ENCODE measurements around the gene GPR35. TPM values are rescaled to one million over a fixed set of nuclear protein-coding genes. Genes with fewer than 3 reads are reported as not detected.

GPR35 gene
- total RNA-seq, 1 donor from 2014 or later = 2.0 TPM

DNA sequence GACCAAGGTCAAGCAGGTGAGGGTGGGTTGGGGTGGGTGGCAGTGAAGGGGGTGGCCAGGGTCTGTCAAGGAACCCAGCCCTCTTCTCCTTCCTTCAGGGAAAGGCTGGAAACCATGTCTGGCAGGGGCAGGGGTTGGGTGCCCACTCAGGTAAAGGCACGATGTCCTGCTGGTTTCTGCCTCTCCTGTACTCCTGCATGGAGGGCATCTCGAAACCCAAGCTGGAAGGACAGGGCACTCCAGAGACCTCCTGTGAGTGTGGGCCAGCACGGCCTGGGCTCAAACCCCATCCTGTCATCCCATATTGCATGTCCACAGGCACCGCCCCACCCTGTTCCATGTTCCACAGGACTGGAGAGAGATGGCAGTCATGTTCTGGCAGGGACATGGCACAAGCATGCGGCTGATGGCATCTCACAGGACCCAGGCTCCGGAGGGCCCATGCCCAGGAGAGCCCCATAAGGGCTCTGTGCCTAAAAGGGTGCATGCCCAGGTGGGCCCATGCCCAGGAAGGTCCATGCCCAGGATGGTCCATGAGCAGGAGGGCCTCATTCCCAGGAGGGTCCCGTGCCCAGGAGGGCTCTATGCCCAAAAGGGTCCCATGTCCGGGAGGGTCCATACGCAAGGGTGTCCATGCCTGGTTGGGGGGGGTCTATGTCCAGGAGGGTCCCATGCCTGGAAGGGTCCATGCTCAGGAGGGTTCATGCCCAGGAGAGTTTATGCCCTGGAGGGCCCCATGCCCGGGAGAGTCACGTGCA lies 6.4 kb downstream of the GPR35 start:
- intact Hi-C loops (cut with DNase I) = no loop called here
- DNase-seq = no peak
- ATAC-seq (ENCODE audit: poor library complexity) = no peak

DNA sequence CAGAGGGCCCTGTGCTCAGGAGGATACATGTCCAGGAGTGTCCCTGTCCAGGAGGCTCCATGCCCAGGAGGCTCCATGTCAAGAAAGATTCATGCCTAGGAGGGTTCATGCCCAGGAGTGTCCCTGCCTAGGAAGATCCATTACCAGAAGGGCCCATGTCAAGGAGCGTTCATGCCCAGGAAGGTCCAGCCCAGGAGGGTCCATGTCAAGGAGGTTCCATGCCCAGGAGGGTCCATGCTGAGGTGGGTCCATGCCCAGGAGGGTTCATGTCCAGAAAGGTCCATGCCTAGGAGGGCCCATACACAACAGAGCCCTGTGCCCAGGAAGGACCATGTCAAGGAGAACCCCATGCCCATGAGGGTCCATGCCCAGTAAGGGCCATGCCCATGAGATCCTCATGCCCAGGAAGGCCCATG lies 7.0 kb downstream of the GPR35 start:
- no peak for DNase-seq
- intact Hi-C loops (cut with DNase I) = no loop called here
- ATAC-seq (ENCODE audit: poor library complexity) = no peak

DNA sequence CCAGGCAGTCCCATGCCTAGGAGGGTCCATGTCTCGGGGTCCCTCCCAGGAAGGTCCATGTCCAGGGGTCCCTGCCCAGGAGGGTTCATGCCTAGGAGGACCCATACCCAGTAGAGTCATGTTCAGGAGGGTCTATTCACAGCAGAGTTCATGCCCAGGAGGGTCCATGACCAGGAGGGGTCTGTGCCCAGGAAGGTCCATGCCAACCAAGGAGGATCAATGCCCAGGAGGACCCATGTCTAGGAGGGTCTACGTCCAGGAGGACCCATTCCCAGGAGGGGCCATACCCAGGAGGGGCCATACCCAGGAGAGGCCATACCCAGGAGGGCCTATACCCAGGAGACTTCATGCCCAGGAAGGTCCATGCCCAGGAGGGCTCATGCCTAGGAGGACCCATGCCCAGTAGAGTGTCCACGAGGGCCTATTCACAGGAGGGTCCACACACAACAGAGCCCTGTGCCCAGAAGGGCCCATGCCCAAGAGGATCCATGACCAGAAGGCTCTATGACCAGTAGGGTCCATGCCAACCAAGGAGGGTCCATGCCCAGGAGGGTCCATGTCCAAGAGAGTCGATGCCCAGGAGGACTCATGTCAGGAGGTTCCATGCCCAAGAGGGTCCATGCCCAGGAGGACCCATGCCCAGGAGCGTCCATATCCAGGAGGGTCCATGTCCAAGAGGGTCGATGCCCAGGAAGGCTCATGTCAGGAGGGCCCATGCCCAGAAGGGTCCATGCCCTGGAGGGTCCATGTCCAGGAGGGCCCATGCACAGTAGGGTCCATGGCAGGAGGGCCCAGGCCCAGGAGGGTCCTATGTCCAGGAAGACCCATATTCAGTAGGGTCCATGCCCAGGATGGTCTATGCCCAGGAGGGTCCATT lies 10.1 kb downstream of the GPR35 start:
- ATAC-seq (ENCODE audit: poor library complexity) = no peak
- intact Hi-C loops (cut with DNase I) = no loop called here
- DNase-seq = no peak

DNA sequence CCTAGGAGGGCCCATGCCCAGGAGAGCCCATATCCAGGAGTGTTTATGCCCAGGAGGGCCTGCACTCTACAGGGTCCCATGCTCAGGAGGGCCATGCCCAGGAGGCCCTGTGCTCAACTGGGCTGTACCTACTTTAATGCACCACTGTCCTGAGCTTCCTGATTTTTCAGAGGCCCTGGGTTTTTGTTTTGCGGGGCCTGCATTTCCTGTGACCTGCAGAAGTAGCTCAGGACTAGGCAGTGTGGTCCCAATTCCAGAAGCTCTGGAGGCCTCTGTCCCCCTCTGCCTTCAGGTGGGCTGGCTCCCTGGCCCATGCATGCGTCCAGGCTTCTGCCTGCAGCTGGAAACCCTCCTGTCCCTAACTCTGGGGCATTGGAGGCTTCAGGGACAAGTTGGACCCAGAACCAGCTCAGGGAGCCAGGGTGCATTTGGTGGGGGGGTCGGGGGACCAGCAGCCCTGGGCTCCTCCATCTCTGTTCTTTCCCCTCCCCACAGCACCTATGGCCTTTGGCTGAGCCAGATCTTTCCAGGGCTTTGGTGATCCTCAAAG lies 10.8 kb downstream of the GPR35 start:
- no peak for DNase-seq
- ATAC-seq (ENCODE audit: poor library complexity) = no peak
- intact Hi-C loops (cut with DNase I) = no loop called here

DNA sequence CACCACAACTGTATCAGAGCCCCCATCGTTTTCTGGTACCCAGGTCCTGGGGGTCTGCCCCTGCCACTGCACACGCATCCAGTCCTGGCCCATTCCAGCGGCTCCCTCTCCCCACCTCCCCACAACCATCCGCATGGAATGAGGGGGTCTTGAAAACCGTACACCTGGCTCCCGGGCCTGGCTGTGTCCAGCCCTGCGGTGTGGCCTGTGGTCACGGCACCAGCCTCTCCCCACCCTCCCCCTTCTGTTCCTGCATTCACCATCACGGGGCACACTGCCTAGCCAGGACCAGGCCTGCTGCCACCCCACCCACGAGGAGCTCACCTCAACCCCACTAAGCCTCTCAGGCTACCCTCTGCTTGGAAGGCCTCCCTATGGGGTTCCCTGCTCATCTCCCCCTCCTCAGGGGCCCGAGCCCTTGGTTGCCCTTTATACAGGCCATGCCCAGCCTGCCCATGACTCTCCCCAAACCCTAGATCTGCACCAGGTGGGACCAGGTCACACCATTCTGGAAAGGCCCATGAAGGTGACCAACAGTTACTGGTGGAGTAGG lies 11.4 kb downstream of the GPR35 start:
- intact Hi-C loops (cut with DNase I) = no loop called here
- no peak for ATAC-seq (ENCODE audit: poor library complexity)
- no peak for DNase-seq

DNA sequence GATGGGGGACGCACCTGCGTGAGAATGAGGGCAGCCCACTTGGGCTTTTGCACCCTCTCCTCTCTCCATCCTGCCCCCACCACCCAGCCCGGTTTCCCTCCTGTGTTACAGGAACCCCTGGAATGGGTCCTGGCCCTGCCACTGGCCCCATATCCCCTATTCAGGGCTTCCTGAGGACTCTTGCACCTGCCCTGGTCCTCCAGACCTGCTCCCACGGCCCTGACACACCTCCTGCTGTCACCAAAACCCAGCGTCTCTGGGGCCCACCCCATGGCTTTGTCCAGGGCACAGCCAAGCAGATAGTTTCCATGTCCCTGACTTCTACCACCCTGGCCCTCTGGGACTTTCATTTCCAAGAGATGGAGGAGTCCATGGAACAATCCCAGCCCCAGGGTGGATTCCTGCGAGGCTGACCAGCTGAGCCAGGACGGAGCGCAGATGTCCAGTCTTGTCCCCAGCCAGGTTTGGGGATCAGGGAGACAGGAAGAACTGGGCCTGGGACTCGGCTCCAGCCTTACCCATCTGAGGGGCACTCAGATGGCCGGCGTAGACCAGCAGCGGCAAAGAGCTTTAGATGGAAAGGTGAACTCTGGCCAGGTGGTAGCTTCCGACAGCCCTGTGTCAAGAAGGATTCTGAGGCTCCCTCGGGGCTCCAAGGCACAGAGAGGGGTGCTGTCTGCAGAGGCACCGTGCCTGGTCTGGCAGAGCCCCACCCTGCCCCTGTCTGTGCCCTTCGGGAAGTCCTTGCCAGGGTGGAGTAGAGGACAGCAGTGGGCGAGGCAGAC lies 12.0 kb downstream of the GPR35 start:
- intact Hi-C loops (cut with DNase I) = no loop called here
- ATAC-seq (ENCODE audit: poor library complexity) (no peak), DNase-seq (no peak)

DNA sequence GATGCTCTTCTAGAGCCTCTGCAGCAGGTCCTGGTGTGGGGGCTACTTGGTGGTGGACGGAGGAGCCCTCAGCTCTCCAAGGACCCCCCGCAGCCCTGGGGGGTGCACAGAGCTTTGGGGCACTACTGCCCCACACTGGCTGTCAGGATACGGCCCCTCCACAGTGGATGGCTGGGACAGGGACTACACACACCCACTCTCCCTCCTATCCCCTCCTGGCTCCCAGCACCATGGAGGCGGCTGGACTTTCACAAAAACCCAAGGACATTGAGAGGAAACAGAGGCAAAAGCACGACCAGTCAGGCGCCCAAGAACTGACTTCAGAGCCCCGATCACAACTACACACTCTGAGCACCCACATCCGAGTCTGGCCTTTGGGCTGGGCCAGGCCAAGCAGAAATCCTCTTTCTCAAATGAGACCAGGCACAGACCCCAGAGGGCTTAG lies 12.6 kb downstream of the GPR35 start:
- no peak for DNase-seq
- intact Hi-C loops (cut with DNase I) = no loop called here
- no peak for ATAC-seq (ENCODE audit: poor library complexity)

DNA sequence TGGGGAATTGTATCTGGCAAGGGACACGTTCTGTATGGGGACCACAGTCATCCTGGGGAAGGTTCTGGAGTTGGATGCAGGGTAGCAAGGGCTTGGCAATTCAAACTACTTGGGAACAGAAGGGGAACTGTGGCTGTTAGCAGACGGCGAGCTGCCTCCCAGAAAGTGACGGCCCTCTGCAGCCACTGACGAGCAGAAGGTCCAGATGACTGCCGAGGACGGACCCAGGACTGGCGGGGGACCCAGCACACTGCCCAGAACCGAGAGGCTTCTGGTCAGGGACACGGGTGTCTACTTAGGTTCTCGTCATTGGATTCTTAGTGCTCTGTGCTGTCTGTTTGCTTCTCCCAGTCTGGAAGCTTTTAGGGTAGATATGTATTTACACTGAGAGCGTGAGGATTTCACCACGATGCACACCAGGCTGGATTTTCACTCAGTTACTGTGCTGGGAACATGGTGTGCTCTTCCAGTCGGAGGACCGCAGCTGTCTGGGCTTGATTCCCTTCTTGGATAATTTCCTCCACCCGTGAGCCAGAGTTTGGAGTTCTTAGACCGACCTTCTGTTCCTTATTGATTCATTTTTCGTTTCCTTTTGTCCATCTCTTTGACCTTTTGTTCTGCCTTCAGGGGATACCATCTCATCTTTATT lies 13.4 kb downstream of the GPR35 start:
- DNase-seq (no peak), ATAC-seq (ENCODE audit: poor library complexity) (no peak)
- intact Hi-C loops (cut with DNase I) = no loop called here

DNA sequence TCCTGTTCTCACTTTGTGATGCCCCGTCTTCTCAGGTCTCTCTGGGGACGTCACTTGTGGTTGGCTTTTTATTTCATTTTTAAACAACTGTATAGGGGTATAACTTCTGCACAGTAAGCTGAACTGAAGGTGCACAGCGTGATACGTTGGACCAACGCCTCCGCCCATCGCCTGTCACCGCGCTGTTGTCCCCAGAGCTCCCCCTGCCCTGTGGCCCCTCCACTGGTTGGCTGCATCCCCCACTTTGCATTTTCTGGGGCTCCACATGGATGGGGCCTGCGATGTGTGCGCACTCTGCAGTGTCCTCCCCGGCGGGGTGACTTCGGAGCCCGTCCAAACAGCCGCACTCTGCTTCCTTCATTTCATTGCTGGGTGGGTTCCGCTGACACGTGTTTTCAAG lies 14.3 kb downstream of the GPR35 start:
- ATAC-seq (ENCODE audit: poor library complexity) = no peak
- DNase-seq = no peak

DNA sequence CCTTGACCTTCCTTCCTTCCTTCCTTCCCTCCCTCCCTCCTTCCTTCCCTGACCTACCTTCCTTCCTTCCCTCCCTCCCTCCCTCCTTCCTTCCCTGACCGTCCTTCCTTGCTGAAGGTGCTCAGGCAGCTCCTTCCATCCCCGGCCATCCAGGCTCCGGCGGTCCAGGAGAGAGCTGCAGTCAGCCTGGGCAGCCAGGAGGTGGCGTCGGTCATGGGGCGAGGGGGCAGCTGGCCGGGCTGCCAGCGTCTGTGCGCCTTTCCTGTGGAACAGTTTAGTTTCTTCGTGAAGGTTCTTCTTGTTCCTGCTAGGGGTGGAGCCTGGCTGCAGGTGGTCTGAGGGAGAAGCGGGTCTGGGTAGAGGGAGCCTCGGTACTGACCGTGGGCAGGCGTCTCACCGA lies 15.7 kb downstream of the GPR35 start:
- ATAC-seq (ENCODE audit: poor library complexity) (no peak), DNase-seq (no peak)
- intact Hi-C loops (cut with DNase I) = no loop called here

More for the DNA sequence above, 14.3 kb downstream of the GPR35 start:
- intact Hi-C loops (cut with DNase I) = no loop called here

DNA sequence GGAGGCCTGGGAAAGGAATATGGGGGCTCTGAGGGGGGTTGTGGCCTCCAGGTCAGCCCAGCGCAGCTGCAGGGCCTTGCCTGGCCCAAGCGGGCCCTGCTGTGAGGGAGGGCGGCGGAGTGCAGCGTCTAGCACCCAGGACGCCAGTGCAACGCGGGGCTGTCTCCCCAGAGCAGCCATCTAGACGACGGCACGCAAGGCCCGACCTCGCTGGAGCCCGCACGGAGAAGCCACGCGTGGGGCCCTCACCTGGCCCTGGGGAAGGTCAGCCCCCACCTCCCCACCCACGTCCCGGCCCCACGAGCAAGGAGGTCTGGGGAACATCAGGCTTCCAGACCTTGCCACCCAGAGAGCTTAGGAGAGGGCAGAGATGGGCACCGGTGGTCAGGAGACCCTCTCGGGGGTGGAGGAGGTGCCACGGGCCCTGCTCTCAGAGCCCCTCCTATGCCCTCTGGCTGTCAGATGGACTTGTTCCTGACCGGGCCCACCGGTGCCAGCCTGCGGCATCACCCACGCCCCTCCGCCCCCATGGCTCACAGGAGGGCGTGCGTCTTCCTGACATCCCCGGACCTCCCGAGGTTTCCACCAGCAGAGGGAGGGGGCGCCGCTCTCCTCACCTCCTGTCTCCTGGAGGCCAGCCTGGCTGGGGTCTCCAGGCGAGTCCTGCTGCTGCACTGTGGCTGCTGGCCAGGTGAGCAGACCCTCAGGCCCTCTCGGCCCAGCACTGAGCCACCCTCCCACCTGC lies 17.0 kb downstream of the GPR35 start:
- intact Hi-C loops (cut with DNase I) = no loop called here
- DNase-seq (no peak), ATAC-seq (ENCODE audit: poor library complexity) (no peak)

DNA sequence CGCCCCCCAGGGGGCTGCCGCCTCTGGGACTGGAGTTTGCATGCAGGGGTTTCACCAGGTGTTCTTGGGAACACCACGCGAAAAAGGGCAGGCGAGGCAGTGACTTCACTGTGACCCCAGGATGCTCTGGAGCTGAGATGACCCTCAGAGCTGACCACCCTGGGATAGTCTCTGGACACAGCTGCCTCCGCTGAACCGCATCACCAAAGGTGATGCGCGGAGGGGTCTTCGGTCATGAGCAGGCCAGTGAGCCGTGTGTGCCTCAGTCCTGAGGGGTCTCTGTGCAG lies 17.5 kb downstream of the GPR35 start:
- ATAC-seq (ENCODE audit: poor library complexity) = no peak
- no peak for DNase-seq
- intact Hi-C loops (cut with DNase I) = no loop called here

DNA sequence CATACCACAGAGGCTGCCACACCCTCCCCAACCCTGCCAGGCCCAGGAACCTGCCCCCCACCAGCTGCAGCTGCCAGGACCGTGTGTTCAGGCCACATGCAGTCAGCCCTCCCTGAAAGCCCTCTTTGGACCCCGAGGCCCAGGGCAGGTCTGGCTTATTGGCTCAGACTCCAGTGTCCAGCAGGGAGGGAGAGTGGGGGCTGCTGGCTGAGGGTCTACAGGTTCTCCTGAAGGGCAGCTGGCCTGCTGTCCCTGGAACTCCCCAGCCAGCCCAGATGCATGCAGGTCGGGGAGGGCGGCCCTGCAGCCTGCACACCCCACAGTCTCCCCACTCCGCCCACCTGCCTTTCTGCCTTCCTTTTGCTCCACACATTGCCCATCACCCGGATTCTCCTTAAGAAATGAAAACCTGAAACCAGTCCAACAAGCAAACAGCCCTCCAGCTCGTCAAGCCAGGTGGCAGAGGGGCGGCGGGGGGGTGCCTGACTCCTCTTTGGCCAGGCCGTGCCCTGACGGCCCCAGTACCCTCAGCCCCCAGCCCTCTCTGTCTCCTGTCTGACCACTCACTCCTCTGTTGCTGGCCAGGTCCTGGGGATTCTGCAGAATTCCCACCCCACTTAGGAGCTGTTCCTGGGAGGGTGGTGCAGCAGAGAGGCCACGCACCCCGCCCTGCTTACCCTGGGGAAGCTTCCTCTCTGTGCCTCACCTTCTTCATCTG lies 18.0 kb downstream of the GPR35 start:
- ATAC-seq (ENCODE audit: poor library complexity) (no peak), DNase-seq (no peak)
- intact Hi-C loops (cut with DNase I) = no loop called here

DNA sequence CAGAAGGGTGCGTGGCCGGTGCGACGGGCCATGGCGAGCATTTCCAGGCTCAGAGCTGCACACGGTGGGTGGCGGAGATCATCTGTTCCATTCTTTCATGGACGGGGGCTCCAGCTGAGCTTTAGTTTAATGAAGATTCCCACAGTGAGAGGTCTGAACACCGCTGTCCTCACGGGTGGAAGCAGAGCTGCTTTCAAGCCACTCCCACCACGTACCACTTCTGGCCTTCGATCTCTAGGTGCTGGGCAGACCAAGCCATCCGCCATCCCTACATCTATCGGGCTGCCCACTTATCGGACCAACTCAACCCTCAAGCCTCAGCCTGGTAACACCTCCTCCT lies 18.5 kb downstream of the GPR35 start:
- intact Hi-C loops (cut with DNase I) = no loop called here
- DNase-seq (no peak), ATAC-seq (ENCODE audit: poor library complexity) (no peak)

DNA sequence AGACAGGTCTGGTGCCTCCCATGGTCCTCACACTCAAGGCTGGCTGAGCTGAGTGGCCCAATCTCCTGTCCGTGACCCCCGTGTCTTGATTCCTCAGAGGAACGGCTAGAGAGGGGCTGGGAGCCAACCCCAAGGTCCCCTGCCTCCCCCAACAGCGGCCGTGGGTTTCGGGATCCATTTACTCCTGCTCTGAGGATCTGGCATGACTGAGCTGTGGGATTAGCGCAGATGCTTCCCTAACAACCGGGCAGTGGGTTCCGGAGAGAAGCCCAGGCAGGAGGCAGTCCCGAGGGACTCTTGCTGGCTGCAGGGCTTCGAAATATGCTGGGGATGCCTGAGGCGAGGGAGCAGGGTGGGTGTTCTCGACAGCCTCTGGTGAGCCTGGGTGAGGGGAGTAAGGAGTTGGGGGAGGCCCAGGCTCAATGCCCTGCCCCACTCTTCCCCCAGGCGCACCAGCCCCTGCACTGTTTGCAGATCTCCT lies 18.9 kb downstream of the GPR35 start:
- intact Hi-C loops (cut with DNase I) = no loop called here
- no peak for DNase-seq
- ATAC-seq (ENCODE audit: poor library complexity) = no peak

DNA sequence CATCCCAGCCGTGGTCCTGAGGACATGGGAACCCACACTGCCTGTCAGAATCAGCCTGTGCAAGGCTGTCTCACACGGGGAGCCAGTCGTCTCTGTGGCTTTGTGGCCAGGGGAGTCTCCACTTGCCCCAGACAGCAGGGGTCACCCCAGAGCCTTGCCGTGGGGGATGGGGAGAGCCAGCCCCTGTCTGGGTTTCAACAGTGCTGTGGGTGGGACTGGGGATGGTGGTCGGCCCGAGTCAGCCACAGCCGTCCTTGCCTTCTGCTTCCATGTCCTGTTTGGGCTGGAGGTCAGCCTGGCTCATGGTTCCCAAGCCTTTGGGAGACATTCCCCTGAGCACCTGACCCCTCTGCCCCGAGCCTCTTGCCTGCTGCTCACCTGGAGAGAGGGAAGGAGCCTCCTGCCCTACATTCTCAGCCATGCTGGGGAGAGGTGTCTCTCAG lies 19.6 kb downstream of the GPR35 start:
- no peak for ATAC-seq (ENCODE audit: poor library complexity)

DNA sequence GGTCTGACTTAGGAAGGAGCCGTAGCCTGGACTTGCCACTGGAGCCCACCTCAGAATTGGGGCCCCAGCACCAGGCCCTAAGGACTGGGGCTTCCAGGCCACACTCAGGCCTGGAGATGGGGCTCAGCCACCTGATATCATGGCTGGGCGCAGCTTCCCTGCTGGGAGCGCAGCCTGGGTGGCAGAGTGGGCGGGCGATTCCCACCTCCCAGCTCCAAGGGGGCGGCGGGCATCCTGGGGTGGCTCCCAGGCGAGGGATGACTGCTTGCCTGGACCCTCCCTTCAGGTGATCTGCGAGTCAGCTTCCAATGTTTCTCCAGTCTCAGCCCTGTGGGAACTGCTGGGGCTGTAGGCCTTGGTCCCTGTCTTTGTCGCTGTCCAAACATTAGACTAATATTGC lies 20.1 kb downstream of the GPR35 start:
- DNase-seq = no peak
- intact Hi-C loops (cut with DNase I) = no loop called here
- ATAC-seq (ENCODE audit: poor library complexity) = no peak

More for the DNA sequence above, 19.6 kb downstream of the GPR35 start:
- intact Hi-C loops (cut with DNase I) = no loop called here
- DNase-seq = no peak
